Upper lobe of left lung (tissue), 4 donors: Measurements from ENCODE around the gene ANKIB1.

ENCODE experiments used
- CTCF ChIP-seq, 6 experiments: fragments of 450-650 bp in 4 of 6; fragments of 200-600 bp in 2 of 6; sonication (generic) in 2 of 6; IDR thresholded peaks; one replicate each; pipeline ENCODE4 v1.5.1; 2016 to 2019; ENCODE audit warnings: antibody characterized with exemption in 6 of 6
- POLR2A ChIP-seq, 4 donors: fragments of 450-650 bp; IDR thresholded peaks; one replicate each; pipeline ENCODE4 v1.5.1; 2016 to 2017; ENCODE audit warnings: antibody characterized with exemption in 4 of 4, mild to moderate bottlenecking in 2 of 4
- POLR2AphosphoS5 ChIP-seq, 2 donors: sonication (generic); formaldehyde crosslinking; IDR thresholded peaks; one replicate each; pipeline ENCODE4 v1.5.1; 2017; ENCODE audit warnings: antibody characterized with exemption in 2 of 2

- TF ChIP-seq POLR2AphosphoS5 (IDR thresholded peaks at IDR 0.05) (no peak), CTCF (IDR thresholded peaks at IDR 0.05) (no peak), POLR2A (IDR thresholded peaks at IDR 0.05) (no peak)
These were observed 79.4 kb downstream of the ANKIB1 start for GRCh38 chr7:92325173-92325572.
